ENCODE measurements around the gene PLXNB2. TPM values are rescaled to one million over a fixed set of nuclear protein-coding genes. Genes with fewer than 3 reads are reported as not detected.

Gene PLXNB2
- total RNA-seq, 3 donors from 2014 or later, result 232 to 318 (median 250) TPM

DNA sequence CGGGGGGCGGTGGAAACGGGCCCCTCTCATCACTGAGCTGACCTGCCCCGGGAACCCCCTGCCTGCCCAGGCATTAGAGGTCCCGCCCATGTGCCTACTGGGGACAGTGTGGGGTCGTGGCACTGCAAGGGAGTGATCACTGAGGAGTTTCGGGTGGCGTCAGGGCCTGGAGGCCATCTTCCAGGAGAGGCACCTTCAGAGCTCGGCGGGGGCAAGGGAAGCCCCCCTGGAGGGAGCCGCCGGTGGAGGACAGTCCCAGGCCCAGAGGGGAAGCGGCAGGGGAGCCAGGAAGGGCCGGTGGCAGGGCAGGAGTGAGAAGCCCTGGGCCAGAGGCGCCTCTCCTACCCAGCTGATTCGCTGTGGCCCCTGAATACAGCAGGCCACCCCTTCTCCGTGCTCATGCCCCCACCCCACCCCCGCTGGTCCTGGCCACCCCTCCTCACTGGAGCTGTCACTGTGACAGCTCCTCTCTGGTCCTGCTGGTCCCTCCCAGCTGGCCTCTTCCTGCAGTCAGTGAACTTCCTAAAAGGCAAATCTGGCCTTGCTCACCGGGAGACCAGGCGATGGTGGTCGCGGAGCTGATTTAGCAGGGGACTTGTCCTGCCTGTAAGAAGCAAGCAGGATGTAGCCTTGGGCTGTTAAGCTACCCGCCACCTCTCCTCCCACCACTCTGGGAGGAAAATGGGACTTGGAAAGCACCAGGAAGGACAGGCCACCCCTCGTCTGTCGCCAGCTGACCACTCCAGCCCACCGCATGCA lies 35.2 kb downstream of the PLXNB2 start:
- Histone ChIP-seq H3K4me3 (no peak overlapping the region), H3K36me3 (ENCODE audit: low read depth) (no peaks in the 10 kb centered on the region), H3K4me1 (ENCODE audit: low read depth) (peaks cover 36% of the 10 kb centered on the region), H3K9me3 (no peaks in the 10 kb centered on the region)
- intact Hi-C loops (cut with DNase I, micrococcal nuclease), result no loop called here
- DNase-seq (no peak), ATAC-seq (no peak)
- TF ChIP-seq, protein P1, sequence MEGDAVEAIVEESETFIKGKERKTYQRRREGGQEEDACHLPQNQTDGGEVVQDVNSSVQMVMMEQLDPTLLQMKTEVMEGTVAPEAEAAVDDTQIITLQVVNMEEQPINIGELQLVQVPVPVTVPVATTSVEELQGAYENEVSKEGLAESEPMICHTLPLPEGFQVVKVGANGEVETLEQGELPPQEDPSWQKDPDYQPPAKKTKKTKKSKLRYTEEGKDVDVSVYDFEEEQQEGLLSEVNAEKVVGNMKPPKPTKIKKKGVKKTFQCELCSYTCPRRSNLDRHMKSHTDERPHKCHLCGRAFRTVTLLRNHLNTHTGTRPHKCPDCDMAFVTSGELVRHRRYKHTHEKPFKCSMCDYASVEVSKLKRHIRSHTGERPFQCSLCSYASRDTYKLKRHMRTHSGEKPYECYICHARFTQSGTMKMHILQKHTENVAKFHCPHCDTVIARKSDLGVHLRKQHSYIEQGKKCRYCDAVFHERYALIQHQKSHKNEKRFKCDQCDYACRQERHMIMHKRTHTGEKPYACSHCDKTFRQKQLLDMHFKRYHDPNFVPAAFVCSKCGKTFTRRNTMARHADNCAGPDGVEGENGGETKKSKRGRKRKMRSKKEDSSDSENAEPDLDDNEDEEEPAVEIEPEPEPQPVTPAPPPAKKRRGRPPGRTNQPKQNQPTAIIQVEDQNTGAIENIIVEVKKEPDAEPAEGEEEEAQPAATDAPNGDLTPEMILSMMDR (IDR thresholded peaks at IDR 0.05), result no peak

DNA sequence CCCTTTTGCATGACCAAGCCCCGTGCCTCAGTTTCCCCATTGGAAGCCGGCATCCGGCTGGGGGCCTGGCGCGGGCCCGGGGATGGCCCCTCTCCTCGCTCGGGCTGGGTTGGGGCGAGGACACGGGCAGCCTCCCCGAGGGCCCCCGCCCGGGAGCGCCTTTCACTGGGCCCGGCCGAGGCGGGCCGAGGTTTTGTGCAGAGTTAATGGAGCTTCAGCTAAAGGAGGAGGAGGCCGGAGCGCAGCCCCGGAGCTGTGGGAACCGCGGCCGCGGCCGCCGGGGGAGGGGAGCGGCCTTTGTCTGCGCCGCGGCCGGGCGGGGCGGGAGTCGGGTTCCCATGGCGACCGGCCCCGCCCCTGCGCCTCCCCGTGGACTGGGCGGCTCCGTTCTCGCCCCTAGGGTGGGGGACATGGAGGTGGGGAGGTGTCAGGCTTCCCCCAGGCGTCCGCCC lies 35.9 kb downstream of the PLXNB2 start:
- peaks cover 38% of the 10 kb centered on the region for H3K4me1 ChIP-seq (ENCODE audit: low read depth)
- intact Hi-C loops (cut with DNase I, micrococcal nuclease), result no loop called here
- no peak overlapping the region for H3K4me3 ChIP-seq
- TF ChIP-seq, protein P1 (IDR thresholded peaks at IDR 0.05), result no peak
- DNase-seq, result peak; percentile 74 to 85 (median 78)
- peak; percentile 66 for ATAC-seq
- H3K9me3 ChIP-seq, result no peaks in the 10 kb centered on the region
- H3K36me3 ChIP-seq (ENCODE audit: low read depth), result no peaks in the 10 kb centered on the region

DNA sequence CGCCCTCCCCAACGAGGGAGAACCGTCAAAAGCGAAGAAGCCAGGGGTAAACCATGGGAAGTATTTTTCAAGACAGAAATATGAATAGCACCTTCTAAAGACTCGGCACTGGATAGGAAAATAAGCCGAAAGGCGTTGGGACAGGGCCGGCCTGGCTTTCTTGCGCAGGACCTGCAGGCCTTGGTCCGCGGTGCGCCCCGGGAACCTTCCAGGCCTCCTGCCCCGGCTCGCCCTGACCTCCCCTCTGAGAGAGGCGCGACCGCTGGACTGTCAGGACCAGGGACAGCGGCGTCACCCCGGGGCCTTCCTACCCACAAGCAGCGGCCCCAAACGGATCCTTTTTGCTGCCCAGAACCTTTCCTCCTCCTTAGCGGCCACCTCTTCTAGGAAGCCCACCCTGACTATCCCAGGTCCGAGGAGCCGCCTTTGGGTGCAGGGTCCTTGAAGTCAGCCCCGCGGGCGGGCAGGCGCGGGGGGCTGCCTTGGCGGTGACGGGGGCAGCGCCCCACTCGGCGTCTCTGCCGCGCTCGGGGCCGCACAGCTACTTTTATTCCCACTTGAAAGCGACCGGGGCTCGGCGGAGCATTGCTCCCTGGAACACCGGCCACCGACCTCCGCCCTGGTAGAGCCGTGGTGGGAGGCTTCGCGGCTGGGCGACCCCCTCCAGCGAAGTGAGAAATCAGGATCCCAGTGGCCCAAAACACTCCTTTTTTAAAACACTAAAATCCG lies 36.6 kb downstream of the PLXNB2 start:
- DNase-seq, result peak; percentile 73 to 83 (median 77)

DNA sequence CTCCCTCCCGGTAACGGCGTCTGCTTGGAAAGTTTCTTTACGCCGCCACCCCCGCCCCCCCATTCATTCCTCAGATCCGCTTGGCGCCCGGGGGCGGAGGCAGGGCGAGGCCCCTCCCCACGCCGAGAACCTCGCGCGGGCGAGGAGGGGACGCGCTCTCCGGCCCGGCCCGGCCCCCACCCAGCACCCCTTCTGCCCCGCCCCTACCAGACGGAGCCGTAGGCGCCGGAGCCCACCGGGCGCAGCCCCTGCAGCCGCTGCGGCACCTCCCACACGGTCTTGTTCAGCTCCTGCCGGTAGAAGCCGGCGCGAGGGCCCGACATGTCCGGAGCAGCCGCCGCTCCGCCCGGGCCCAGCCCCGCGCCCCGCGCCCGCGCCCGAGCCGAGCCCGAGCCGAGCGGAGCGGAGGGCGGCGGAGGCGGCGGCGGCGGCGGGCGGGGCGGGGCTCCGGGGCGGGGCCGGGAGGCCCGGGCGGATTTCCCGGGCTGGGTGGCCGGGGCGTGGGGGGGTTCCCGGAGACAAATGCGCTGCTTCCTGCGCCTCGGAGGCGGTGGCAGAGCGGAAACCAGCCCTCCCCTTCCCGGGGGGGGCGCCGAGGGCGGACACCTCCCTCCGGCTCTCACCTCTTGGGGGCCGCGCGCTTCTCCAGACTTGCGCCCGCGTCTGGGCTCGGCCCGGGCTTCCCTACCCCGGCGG lies 37.3 kb downstream of the PLXNB2 start, which contains the start of gene MAPK11:
Gene MAPK11 (minus strand): TSS at position 411 of the 696 bp plus-strand sequence. CDS start 88 bp downstream, at position 323.
- ATAC-seq, result peak; percentile 44
- Histone ChIP-seq H3K4me3 (no peak within 1 kb of the TSS), H3K9me3 (no peaks in the 10 kb centered on the region), H3K4me1 (ENCODE audit: low read depth) (peaks cover 38% of the 10 kb centered on the region), H3K36me3 (ENCODE audit: low read depth) (no peaks in the 10 kb centered on the region)
- DNase-seq, result peak; percentile 56 to 85 (median 72)
- intact Hi-C loops (cut with DNase I, micrococcal nuclease), result no loop called here
- TF ChIP-seq, protein P1 (IDR thresholded peaks at IDR 0.05), result no peak

More for the DNA sequence above, 36.6 kb downstream of the PLXNB2 start:
- Histone ChIP-seq H3K36me3 (ENCODE audit: low read depth) (no peaks in the 10 kb centered on the region), H3K9me3 (no peaks in the 10 kb centered on the region), H3K4me3 (no peak overlapping the region), H3K4me1 (ENCODE audit: low read depth) (peaks cover 38% of the 10 kb centered on the region)
- TF ChIP-seq, protein P1 (IDR thresholded peaks at IDR 0.05), result no peak
- peak; percentile 49 for ATAC-seq
- intact Hi-C loops (cut with DNase I, micrococcal nuclease), result no loop called here

DNA sequence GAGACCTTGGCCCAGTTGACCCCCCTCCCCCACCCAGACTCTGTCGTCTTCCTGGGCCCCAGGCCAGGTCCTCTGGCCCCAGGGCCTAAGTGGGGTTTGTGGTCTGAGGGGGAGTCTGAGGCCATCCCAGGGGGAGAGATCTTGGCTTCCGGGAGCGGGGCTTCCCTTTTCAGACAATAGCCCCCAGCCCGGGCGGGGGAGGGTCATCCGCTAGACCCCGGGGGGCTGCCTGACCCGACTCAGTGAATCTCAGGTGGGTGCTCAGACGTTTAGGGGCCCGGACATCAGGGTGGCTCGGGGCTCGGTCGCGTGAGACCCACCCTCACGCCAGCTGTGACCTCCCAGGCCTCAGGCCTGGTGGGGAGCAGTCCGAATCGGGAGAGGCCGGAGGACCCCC lies 37.9 kb downstream of the PLXNB2 start:
- Histone ChIP-seq H3K4me1 (ENCODE audit: low read depth) (peaks cover 38% of the 10 kb centered on the region), H3K4me3 (no peak overlapping the region), H3K9me3 (no peaks in the 10 kb centered on the region), H3K36me3 (ENCODE audit: low read depth) (no peaks in the 10 kb centered on the region)
- no peak for ATAC-seq
- TF ChIP-seq, protein P1 (IDR thresholded peaks at IDR 0.05), result no peak
- DNase-seq, result no peak
- intact Hi-C loops (cut with DNase I, micrococcal nuclease), result no loop called here

Data from mucosa of descending colon (tissue), 3 donors.